ENCODE results near the gene SANBR. TPM values are rescaled to one million over a fixed set of nuclear protein-coding genes. Genes with fewer than 3 reads are reported as not detected.
"Not testable (repeated sequence)": the region's sequence is repeated elsewhere in the genome, so short reads cannot be mapped to it uniquely, and the experiment has no call there.

Gene SANBR
- 6.8 and 9.4 TPM in 2 replicates for total RNA-seq (2014; rRNA removed; shearing (Covaris generic))
- 4.8 and 6.2 TPM in 2 replicates for polyA plus RNA-seq (2015; cell fraction: cytosol; rRNA removed)
- 12.1 and 32.4 TPM in 2 replicates for polyA plus RNA-seq (2015; cell fraction: nucleus; rRNA removed)

DNA sequence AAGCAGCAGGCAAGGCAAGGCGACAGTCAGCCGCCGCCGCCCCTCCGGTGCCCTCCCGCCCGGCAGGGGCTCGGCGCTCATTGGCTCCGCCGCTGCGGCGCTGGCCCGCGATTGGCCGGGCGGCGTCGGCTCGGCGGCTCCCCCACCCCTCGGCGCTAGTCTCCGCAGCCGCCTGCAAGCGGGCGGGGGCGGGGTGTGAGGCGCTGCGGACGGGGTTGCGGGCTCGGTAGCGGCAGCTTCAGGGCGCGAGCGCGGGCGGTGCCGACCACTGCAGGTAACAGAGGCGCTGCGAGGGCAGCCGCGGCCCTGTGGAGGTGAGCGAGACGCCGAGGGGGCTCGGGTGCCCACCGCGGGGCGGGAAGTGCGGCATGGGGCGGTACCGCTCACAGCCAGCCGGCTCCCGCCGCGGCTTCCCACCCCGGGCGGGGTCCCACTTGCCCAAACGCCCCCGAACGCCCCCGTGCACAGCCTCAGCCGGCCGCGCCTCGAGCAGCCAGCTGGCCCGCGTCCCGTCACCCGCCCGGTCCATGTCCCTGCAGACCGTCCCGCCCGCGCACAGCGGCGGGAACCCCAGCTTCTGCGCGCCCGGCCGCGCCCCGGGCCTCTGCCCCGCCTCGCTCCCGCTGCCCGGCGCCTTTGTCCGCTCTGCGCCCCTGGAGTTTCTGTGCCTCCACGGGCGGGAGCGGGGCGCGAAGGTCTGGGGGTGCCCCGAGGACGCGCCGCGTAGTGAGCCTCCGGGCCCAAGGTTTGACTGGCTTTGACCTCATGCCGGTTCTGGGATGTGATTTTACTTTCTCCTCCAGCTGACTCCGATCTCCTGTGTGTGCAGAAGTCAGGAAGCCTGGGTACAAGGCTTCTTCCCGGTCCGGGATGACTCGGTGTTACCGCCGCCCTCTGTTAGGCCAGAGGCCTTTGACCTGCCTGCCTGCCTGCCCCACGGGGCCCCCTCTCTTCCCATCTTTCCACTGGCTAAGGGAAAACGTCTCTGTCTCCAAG is at the start of gene SANBR:
SANBR (plus strand) TSS at position 158 of the 996 bp plus-strand sequence. CDS start 4,480 bp downstream, outside the sequence.
- peak; percentile 87 for DNase-seq (ENCODE audit: low read depth, low spot score)
- in situ Hi-C loops (cut with HindIII; ENCODE audit: low pct_unique_long_range_greater_than_20kb, low sequenced_read_pairs) = no loop called here

DNA sequence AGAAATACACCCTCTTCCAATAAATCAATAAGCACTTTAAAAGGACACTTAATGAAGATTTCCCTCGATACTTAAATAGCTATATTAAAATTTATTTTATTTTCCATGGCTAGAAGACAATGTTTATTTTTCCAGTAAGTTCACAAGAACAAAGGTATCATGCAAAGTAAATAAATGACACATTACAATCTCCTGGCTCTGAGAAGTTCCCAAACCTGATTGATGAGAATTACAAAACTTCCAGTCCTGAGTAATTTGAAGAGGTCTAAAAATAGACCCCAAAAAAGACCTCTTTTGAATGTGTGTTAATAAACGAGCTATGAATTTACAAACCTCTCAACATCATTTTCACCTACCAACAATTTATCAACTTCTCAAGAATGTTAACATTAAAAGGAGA is 49.7 kb upstream of the SANBR start:
- no peak for DNase-seq (ENCODE audit: low read depth, low spot score)
- in situ Hi-C loops (cut with HindIII; ENCODE audit: low pct_unique_long_range_greater_than_20kb, low sequenced_read_pairs) = no loop called here

DNA sequence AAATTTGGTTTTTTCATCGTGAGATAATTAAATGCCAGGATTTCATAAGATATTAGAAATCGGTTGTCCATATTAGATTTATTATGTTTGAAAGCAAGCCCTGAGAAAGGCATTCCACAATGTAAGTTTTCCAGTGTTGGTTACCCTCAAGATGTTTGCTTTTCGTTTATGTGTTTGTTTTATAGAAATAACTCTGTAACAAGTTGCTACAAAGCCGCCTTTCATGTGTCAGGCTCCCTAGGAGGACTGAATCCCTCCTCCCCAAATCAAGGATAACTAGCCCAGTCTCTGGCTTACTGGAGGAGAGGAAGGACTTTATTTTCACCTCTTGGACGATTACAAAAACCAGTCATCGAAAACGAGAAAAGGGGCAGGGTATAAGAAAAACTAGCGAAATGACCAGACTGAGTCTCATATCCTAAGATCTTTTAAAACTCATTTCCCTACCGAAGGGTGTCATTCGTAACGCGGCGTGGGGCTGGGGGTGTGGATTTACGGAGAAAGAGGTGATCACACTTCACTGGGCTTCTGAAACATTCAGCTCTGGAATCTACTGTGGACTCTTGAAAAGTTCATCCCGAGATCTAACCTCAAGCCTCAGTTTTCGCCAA is 49.2 kb upstream of the SANBR start:
- in situ Hi-C loops (cut with HindIII; ENCODE audit: low pct_unique_long_range_greater_than_20kb, low sequenced_read_pairs) = no loop called here

DNA sequence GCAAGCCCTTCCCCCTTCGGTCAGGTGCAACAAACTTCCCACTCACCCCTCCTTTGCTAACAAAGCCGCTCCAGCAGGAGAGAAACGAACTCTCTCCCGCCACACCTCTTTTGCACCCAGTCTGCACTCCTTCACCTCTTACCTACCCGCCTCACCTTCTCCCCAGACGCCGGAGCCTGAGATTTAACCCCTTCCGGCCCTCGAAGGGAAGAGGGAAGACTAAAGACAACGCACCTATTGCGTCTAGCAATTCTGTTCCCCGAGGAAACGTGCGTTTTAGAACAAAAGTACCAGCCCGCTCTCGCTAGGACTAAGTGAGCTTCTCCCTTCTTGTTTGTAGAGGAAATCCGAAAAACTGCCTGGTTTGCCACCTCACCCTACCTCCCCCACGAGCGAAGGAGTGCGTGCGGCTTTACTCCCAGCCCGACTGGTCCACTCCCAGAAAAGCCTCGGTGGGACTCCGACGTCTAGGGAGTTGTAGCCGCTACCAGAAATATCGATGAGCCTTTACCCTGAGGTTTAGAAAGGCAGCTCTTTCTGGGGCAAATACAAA is 48.6 kb upstream of the SANBR start:
- in situ Hi-C loops (cut with HindIII; ENCODE audit: low pct_unique_long_range_greater_than_20kb, low sequenced_read_pairs) = no loop called here
- DNase-seq (ENCODE audit: low read depth, low spot score) = peak; percentile 86

More for the DNA sequence above, 49.2 kb upstream of the SANBR start:
- DNase-seq (ENCODE audit: low read depth, low spot score) = peak; percentile 13

DNA sequence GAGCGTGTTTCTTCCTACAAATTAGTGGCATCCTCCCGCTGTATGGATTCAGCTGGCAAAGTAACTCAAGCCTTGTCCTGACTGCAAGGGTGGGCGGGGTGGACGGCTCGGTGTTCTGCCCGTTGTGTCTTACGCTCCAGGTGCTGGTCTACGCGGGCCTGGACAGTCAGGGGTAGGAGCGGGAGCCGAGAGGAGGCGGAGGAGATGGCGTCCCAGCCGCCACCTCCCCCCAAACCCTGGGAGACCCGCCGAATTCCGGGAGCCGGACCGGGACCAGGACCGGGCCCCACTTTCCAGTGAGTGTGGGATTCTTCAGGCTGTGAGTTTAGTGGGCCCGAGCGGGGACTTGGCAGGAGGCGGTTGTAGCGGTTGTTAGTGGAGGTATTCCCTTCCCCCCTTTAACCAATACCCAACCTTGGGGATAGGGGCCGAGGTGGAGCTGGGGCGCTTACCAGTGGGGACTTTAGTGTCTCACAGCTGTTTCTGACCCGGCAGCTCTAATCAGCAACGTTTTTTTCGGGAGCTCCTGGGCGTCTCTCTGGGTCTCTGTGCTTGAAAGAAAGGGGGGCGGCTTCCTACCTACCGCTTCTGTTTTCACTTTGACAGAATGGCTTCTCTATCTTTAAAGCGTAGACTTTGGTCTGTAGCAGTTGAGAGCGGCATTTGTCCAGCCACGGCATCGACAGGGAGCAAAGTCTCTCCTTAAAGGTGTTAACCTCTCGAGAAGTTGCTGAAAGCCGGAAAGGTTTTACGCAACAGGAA is 47.9 kb upstream of the SANBR start, which contains the start of the genes PEX13 and PUS10:
PEX13 (plus strand) TSS at position 165 of the 762 bp plus-strand sequence; CDS start at position 205, 40 bp downstream.
PUS10 (minus strand) TSS at position 700 of the 762 bp plus-strand sequence. CDS start 6,365 bp downstream, outside the sequence.
- in situ Hi-C loops (cut with HindIII; ENCODE audit: low pct_unique_long_range_greater_than_20kb, low sequenced_read_pairs) = no loop called here
- DNase-seq (ENCODE audit: low read depth, low spot score) = peak; percentile 87

DNA sequence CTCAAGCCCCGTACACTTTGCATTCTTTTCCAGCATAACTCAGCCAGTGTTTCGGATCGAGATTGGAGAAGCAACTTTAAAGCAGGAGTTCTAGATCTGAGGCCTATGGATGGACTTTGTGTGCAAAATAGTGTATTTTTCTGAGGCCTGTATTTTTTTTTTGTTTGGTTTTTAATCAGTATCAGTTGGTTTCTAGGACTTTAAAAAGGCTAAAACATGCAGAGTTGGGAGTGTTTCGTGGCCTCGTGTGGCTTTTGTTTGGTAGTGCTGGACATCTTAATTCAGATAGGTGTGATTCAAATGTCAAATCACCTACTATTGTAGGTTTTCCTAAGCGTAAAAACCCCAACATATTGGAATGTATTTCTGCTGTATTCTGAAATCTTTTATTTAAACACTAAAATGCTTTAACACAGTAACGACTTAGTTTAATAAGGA is 47.3 kb upstream of the SANBR start:
- no peak for DNase-seq (ENCODE audit: low read depth, low spot score)

DNA sequence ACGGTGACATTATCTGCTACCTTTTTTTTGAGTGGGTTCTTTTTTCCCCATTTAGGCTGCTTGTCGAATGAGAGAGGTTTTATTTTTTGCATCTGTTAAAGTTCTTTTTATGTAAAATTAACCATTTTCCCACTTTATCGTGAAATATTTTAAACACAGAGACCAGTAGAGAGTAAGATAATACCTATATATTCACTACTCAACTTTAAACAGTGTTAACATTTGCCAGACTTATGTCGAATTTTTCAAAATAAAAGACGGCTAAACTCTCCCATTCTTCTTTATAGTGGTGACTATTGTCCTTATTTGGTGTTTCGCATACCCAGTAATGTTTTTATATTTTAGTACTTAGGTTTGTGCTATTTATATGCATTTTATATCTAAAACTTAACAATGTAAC is 46.9 kb upstream of the SANBR start:
- DNase-seq (ENCODE audit: low read depth, low spot score) = no peak
- in situ Hi-C loops (cut with HindIII; ENCODE audit: low pct_unique_long_range_greater_than_20kb, low sequenced_read_pairs) = no loop called here

More for the DNA sequence above, 47.3 kb upstream of the SANBR start:
- in situ Hi-C loops (cut with HindIII; ENCODE audit: low pct_unique_long_range_greater_than_20kb, low sequenced_read_pairs) = no loop called here

DNA sequence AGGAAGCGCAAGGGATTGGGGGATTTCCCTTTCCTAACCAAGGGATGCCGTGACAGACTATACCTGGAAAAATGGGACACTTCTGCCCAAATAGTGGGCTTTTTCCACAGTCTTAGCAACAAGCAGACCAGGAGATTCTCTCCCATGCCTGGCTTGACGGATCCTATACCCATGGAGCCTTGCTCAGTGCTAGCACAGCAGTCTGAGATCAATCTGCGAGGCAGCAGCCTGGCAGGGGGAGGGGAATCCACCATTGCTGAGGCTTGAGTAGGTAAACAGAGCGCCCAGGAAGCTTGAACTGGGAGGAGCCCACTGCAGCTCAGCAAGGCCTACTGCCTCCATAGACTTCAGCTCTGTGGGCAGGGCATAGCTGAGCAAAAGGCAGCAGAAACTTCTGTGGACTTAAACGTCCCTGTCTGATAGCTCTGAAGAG is 44.4 kb upstream of the SANBR start:
- DNase-seq (ENCODE audit: low read depth, low spot score) = no peak
- in situ Hi-C loops (cut with HindIII; ENCODE audit: low pct_unique_long_range_greater_than_20kb, low sequenced_read_pairs) = no loop called here

DNA sequence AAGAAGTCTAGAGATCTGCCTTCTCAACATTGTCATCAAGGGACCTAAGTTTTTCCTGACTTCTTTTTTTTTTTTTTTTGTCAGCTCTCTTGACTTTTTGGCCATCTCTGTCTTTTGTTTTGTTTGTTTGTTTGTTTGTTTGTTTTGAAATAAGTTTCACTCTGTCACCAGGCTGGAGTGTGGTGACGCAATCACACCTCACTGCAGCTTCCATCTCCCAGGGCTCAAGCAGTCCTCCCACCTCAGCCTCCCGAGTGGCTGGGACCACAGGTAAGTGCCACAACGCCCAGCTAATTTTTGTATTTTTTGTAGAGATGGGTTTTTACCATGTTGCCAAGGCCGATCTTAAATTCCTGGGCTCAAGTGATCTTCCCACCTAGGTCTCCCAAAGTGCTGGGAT is 42.0 kb upstream of the SANBR start:
- in situ Hi-C loops (cut with HindIII; ENCODE audit: low pct_unique_long_range_greater_than_20kb, low sequenced_read_pairs) = no loop called here
- DNase-seq (ENCODE audit: low read depth, low spot score) = no peak

DNA sequence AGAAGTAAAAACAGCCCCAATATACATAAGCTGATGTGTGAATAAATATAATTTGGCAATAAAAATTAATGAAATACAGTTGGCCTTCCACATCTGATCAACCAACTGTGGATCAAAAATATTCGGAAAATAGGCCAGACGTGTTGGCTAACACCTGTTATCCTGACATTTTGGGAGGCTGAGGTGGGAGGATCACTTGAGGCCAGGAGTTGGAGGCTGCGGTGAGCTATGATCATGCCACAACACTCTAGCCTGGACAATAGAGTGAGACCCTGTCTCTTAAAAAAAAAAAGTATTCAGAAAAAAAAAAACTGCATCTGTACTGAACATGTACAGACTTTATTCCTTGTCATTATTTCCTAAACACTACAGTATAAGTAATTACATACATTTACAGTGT is 36.1 kb upstream of the SANBR start:
- in situ Hi-C loops (cut with HindIII; ENCODE audit: low pct_unique_long_range_greater_than_20kb, low sequenced_read_pairs) = no loop called here
- DNase-seq (ENCODE audit: low read depth, low spot score) = no peak

DNA sequence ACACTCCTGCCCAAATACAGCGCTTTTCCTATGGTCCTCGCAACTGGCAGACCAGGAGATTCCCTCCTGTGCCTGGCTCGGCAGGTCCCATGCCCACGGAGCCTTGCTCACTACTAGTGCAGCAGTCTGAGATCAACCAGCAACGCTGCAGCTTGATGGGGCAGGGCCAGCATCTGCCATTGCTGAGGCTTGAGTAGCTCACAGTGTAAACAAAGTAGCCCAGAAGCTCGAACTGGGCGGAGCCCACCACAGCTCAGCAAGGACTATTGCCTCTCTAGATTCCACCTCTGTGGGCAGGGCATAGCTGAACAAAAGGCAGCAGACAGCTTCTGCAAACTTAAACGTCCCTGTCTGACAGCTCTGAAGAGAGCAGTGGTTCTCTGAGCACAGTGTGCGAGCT is 31.1 kb upstream of the SANBR start:
- in situ Hi-C loops (cut with HindIII; ENCODE audit: low pct_unique_long_range_greater_than_20kb, low sequenced_read_pairs); DNase-seq (ENCODE audit: low read depth, low spot score): not testable (repeated sequence)

DNA sequence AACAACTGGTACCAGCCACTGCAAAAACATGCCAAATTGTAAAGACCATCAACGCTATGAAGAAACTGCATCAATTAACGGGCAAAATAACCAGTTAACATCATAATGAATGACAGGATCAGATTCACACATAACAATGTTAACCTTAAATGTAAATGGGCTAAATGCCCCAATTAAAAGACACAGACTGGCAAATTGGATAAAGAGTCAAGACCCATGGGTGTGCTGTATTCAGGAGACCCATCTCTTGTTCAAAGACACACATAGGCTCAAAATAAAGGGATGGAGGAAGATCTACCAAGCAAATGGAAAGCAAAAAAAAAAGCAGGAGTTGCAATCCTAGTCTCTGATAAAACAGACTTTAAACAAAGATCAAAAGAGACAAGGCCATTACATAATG is 29.0 kb upstream of the SANBR start:
- in situ Hi-C loops (cut with HindIII; ENCODE audit: low pct_unique_long_range_greater_than_20kb, low sequenced_read_pairs); DNase-seq (ENCODE audit: low read depth, low spot score): not testable (repeated sequence)

DNA sequence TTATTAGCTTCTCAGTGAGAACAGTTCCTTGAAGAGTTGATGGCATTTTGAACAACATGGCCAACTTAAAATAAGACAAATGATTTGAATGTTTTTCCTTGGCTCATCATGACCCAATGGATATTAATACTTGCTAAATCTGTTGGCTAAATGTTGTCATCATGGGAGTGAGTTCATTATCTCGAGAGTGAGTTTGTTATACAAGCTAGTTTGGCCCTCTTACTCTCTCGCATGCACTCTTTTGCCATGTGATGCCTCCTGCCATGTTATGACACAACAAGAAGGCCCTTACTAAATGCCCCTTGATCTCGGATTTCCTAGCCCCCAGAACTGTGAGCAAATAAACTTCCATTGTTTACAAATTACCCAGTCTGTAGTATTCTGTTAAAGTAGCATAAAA is 22.9 kb upstream of the SANBR start:
- DNase-seq (ENCODE audit: low read depth, low spot score) = no peak
- in situ Hi-C loops (cut with HindIII; ENCODE audit: low pct_unique_long_range_greater_than_20kb, low sequenced_read_pairs) = no loop called here

DNA sequence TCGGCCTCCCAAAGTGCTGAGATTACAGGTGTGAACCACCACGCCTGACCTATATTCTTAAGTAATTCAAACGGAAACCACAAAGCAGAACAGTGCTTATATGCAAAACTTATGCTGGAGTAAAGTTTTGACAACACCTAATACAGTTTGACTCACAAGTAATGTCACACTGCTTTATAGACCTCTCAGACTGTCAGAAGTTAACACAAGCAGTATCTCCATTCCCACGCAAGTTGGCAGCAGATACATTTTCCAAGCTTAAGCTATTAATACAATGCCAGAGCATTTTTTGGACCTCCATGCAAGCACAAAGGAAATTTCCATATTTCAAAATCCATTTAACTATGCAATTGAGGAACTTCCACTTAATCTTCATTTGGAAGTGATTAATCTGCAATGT is 21.0 kb upstream of the SANBR start:
- in situ Hi-C loops (cut with HindIII; ENCODE audit: low pct_unique_long_range_greater_than_20kb, low sequenced_read_pairs) = no loop called here
- DNase-seq (ENCODE audit: low read depth, low spot score) = no peak

DNA sequence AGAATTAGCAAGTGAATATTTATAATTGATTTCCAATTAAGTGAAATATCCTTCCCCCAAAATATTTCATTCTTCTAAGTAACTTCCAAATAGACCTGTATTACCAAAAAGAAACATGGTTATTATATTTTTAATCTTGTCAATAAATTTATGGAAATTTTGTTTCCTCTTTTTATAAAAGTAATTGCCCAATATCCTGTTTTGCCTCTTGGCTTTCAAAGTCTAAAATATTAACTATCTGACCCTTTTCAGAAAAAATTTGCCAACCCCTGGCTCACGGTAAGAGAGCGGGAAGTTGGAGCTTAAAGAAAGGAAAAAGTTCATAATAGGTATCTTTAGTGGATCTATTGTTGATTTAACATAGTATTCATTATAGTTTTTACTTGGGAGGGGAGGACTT is 20.4 kb upstream of the SANBR start:
- in situ Hi-C loops (cut with HindIII; ENCODE audit: low pct_unique_long_range_greater_than_20kb, low sequenced_read_pairs) = no loop called here
- no peak for DNase-seq (ENCODE audit: low read depth, low spot score)

DNA sequence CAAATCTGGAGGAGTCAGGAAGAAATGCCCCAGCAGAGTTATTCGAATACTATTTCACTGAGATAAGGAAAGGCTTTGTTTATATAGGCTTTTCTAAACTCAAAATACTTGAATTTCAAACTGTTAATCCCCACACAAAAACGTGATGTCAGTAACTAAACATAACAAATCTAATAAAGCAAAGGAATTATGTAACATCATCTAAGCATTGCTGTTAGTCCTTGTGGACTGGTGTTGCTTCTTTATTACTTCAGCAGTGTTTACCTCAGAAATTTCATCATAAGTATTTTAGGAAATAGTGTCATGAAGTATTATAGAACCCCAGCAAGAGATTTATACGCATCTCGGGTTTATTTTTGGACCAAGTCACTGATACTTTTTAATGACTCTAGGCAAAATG is 19.7 kb upstream of the SANBR start:
- DNase-seq (ENCODE audit: low read depth, low spot score) = no peak
- in situ Hi-C loops (cut with HindIII; ENCODE audit: low pct_unique_long_range_greater_than_20kb, low sequenced_read_pairs) = no loop called here

DNA sequence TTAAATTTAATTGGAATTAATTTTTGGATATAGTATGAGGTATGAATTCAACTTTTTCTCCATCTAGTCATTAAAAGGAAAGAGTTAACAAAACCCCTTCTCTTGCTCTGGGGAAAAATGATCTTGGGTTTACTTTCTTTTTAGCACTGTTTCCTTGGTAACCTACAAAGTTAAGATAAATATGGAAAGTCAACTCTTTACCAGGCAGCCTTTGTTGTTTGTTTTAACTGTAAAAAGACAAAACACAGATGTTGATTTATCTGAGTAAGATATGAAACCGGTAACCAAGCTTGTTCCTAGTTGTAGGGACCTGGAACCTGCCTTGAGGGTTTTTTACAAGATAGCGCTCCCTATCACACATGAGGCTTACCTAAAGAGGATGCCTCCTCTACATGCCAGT is 10.1 kb upstream of the SANBR start:
- DNase-seq (ENCODE audit: low read depth, low spot score) = no peak
- in situ Hi-C loops (cut with HindIII; ENCODE audit: low pct_unique_long_range_greater_than_20kb, low sequenced_read_pairs) = no loop called here

Data from SK-MEL-5 (cell line).